Neural cell (in vitro differentiated cells): ENCODE data around the gene SLC13A3.

ENCODE experiments used
- EZH2 ChIP-seq: fragments of 200-600, 300-800 bp; shearing (Covaris generic), sonication (generic); IDR thresholded peaks from 2 replicates; pipeline ENCODE4 v1.6.1; 2014; ENCODE audit warnings: antibody characterized with exemption, low read length, borderline replicate concordance, mild to moderate bottlenecking; ENCODE audit not compliant: insufficient read depth, poor library complexity, severe bottlenecking
- TF ChIP-seq, protein P1 (sequence below): fragments of 450-650 bp; IDR thresholded peaks from 2 replicates; pipeline ENCODE4 v1.5.1; 2014; ENCODE audit warnings: antibody characterized with exemption, mild to moderate bottlenecking, moderate library complexity; ENCODE audit not compliant: poor library complexity, severe bottlenecking

DNA sequence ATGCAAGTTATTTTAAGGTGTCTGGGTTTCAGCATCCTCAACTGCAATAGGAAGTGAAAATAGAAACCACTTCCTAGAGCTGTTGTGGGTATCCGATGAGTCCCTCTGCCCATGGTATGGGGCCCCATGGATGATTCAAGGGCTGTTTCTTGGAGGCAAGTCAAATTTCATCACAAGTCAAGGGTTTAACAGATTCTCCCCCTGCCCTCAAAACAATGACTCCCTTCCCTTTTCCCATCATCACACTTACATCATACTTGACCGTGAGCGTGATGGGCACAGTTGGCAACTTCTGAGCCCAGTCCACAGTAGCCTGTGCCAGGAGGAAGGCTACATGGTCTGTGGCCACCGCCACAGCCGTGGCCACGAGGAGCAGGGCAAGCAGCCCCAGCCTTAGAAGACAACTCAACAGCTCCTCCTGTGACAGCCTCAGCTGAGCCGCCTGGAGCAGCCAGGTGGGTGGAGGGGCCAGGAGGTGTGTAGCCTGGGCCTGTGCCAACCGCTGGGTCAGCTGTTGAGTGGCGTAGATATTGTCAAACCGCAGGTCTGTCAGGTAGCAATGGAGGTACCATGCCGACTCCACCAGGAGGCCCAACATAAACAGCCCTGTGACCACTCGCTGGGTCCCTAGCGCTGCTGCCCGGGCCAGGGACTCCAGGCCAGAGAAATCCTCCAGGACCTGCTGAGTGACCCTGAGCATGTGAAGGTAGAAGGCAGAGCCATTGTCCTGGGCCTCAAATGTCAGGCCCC lies 106.0 kb downstream of the SLC13A3 start:
- TF ChIP-seq, protein P1, sequence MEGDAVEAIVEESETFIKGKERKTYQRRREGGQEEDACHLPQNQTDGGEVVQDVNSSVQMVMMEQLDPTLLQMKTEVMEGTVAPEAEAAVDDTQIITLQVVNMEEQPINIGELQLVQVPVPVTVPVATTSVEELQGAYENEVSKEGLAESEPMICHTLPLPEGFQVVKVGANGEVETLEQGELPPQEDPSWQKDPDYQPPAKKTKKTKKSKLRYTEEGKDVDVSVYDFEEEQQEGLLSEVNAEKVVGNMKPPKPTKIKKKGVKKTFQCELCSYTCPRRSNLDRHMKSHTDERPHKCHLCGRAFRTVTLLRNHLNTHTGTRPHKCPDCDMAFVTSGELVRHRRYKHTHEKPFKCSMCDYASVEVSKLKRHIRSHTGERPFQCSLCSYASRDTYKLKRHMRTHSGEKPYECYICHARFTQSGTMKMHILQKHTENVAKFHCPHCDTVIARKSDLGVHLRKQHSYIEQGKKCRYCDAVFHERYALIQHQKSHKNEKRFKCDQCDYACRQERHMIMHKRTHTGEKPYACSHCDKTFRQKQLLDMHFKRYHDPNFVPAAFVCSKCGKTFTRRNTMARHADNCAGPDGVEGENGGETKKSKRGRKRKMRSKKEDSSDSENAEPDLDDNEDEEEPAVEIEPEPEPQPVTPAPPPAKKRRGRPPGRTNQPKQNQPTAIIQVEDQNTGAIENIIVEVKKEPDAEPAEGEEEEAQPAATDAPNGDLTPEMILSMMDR, result no peak
- TF ChIP-seq EZH2, result no peak
